GM19239 (cell line): ENCODE results near the gene SPAG16.

Source experiments
- DNase-seq: peaks from one replicate; pipeline ENCODE4 v3.0.0; 2011; ENCODE audit warnings: low spot score; ENCODE audit not compliant: insufficient read length
- FAIRE-seq: peaks from 2 replicates; lab custom pipeline; 2011; peaks lifted over from hg19 to GRCh38; lab: Jason Lieb, UNC

The SPAG16 gene

DNA sequence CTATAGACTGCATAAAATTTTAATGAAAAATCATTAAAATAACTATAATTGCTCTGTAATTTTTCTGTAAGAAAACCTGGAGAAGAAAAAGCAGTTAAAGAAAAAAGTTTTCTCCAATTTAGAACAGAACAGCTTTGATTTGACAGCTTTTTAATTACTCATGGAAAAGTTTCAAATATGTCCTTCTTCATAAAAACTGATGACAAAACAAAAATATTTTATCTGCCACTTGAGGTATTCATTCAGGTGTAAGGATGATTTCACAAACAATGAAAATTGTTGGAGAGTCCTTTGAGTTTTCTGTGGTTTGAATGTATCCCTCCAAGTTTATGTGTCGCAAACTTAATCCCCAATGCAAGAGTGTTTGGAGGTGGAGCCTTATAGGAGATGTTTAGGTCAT is 824.3 kb downstream of the SPAG16 start:
- DNase-seq, result no peak
- FAIRE-seq, result no peak

DNA sequence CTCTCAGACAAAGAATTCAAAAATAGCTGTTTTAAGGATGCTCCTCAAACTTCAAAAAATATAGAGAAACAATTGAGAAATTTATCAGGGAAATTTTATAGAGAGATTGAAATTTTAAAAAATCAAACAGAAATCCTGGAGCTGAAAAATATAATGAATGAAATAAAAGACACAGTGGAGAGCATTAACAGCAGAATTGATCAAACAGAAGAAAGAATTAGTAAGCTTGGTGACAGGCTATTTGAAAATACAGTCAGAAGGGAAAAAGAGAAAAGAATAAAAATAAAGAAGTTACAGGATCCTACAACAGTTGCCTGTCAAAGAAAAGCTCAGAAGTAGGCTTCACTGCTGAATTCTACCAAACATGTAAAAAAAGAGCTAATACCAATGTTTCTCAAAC is 832.8 kb downstream of the SPAG16 start:
- no peak for DNase-seq
- FAIRE-seq, result no peak

DNA sequence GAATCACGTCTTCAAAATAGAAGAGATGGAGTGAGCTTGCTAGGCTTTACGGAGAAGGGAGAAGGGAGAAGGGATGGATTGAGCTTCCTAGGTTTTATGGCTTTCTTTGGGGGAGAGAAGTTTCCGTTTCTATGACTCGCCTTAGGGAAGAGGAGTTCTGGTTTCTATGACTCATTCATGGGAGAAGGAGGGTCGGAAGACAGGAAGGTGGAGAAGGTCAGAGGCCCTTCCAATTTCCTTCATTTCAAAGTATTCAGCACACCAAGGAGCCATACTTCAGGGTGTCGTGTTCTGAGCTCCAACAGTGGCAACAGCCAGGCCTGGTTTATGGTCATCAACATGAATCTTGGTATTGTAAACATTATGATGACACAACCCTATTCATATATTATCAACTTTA is 841.9 kb downstream of the SPAG16 start:
- no peak for DNase-seq
- no peak for FAIRE-seq

DNA sequence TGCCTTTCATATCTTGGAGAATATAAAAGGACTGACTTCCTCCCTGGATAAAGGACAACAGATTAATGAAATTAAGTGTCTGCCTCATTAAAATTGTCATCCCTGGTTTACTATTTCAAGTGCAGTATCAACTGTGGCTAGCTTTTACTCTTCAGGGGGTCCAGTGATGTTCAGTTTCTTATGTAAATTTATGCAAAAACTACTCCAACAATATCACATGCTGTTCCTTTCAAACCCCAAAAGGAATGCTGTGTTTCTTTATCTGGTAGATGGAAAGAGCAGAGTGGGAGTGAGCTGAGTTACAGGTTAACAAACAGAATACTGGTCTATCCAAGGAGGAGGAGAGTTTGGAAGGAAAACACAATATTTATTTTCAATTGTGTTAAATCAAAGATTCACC is 842.9 kb downstream of the SPAG16 start:
- FAIRE-seq (no peak), DNase-seq (no peak)

DNA sequence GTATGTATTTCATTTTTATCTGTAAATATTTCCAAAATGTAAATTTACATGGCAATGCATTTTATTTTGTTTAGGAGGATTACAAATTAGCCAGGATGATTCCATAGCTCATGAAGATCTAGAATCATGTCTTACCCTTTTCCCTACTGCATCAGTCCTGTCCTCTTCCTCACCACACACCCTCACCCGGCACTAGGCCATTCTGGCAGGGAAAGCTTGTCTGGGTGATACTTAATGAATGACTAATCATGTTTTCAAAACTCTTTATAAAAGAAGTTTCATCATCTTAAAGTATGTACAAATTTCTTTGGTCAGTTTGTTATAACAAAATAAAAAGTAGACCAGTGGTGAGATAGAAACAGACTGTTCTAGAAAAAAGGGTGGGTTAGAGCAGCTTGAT is 843.3 kb downstream of the SPAG16 start:
- FAIRE-seq, result no peak

DNA sequence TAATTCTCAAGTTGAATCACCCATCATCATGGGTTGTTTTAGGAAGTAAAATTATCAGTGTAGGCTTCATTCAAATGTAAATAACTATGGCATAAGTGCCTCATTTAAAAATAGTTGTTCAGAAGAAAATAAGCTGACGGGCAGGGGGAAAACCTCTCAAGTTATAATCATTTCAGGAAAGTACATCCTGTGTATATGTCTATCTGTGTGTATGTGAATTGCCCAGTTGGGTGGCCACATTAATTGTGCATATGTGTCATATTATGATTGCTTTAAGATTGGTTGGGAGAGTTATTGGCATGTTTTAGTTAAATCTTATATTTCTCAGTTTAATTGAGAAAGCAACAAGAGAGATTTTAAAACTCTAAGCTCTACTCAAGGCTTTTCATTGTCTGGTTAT is 843.8 kb downstream of the SPAG16 start:
- no peak for DNase-seq
- FAIRE-seq, result no peak

More for the DNA sequence above, 843.3 kb downstream of the SPAG16 start:
- no peak for DNase-seq

DNA sequence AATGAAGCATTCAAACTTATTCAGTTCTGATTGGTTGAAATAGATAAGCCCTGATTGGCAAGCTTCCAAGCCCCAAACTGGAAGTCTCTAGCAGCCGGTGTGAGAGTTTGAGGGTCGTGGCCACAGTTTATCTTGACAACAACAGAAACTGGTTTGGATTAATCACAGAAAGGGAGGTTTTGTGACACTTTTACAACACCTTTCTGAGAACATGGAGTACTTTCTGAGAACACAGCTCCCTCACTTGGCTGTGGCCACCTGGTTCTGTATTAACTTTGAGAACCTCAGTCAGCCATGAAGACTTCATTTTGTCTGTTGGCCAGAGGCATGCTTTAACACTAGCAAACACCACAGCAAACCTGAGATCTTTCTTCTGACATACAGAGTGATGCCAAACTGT is 845.9 kb downstream of the SPAG16 start:
- FAIRE-seq, result no peak
- DNase-seq, result no peak

DNA sequence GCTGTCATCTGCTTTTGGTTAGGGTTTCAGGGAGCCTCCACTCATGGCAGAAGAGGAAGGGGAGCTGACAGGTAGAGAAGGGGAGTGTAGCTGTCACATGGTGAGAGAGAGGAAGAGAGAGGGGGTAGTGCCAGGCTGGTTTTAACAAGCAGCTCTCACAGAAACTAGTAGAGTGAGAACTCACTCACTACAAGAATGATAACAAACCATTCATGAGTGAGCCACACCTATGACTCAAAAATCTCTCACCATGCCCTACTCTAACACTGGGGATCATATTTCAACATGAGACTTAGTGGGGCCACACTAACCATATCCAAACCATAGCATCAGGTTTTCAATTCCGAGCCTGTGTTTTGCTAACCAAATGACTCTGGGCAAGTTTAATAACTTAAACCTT is 851.7 kb downstream of the SPAG16 start:
- no peak for DNase-seq
- FAIRE-seq, result no peak

DNA sequence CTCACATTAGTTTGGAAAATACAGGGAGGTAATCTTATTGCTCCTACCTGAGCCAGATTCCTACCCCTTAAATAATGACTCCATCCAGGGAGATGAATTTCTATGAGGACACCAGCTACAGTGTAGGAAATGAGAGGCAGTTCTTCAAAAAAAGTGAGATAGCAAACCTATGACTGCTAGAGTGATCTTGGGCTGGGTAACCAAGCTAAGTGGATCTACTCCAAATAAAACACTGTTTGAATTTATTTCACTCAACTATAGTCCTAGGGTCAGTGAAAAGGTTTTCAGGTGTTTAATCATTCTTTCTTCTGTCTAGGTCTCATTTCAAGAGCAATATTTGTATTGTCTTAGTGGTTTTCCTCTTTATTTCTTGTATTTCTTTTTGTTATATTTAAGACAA is 854.5 kb downstream of the SPAG16 start:
- no peak for DNase-seq
- FAIRE-seq, result no peak

DNA sequence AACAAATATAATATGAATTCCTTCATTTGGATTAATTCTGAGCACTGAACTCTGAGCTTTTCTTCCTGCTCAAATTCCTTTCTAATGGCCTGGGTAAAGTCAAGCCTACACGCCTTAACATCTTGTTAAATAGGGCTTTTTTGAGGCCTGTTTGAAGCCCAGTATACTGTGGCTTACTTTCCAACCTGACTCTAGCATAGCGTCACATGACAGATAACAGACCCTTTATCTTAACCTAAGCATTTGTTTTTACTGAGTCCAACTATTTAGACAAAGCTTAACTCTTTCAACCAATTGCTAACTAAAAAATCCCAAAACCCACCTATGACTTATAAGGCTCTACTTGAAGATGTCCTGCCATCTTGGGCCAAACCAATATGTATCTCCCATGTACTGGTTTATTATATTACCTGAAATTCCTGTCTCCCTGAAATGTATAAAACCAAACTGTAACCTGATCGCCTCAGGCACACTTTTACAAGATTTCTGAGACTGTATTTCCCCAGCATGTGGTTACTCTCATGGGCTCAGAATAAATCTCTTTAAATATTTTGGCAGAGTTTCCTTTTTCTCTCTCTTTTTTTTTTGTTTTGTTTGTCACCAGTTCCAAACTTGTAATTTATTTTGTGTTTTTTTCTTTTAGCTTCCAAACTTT is 855.5 kb downstream of the SPAG16 start:
- FAIRE-seq (no peak), DNase-seq (no peak)

DNA sequence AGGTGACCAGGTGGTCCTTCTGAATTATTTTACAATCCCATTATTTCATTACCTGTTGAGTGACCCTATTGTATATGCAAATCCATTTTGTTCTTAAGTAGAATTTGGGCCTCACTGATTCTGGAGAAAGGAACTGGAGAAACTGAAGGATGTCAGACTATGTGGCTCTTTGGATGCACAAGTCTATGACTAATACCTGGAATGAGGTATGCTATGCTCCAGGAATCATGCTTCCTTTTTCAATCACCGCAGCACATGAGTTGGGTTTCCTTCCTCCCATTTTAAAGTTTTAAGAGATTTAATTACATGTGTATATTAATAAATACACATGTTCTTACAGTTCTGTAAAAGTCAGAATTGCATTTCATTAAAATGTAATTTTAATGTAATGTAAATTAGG is 872.7 kb downstream of the SPAG16 start:
- FAIRE-seq (no peak), DNase-seq (no peak)

DNA sequence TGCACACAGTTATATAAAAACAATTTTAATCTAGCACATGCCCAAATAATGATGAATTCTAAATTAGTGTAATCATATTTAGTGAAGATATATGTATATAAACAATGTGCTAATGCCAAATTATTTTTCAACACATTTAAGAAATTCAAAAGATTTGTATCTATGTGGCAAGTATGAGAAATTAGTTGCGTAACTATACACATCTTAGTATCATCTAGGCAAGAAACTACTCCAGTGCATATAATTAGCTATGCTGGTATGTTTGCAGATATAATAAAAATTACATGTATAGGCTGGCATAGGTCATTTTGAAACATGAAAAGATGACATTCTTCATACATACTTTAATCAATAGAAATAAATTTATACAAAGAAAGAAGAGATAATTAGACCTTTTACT is 874.6 kb downstream of the SPAG16 start:
- FAIRE-seq (no peak), DNase-seq (no peak)

DNA sequence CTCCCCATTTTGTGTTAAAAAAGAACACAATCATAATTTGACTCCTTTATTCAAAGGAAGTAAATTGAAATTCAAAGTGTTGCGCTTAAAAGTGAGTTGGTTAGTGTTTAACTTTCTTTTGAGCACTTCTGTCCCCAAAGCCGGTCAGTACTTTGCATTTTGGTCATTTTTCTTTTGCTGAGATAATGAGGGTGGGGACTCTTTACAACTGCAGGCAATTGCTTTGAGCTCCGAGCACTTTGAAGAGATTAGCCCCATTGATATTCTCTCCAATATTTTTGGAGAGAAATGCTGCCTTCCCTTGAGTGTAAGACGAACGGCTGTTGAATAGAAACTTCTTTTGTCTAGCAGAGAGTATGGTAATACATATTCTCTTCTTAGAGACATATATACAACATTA is 885.0 kb downstream of the SPAG16 start:
- DNase-seq, result no peak
- FAIRE-seq, result no peak

DNA sequence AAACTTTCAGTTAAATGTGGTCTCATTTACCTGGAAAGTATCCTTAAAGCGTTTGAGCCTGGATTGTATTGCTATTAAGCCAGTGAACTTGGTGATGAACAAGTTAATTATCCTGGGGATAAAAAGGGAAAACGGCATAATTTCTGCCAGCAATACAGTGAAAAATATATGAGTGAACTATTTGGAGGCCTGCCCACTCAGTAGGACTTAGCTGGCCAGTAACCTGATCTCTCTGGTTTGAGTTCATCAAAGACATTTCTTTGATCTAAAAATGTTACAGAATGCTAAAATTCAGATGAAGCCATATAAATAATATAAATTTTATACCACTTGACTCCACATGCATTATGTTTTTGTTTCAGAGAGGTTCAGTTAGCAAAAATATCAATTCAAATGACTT is 885.5 kb downstream of the SPAG16 start:
- DNase-seq (no peak), FAIRE-seq (no peak)

DNA sequence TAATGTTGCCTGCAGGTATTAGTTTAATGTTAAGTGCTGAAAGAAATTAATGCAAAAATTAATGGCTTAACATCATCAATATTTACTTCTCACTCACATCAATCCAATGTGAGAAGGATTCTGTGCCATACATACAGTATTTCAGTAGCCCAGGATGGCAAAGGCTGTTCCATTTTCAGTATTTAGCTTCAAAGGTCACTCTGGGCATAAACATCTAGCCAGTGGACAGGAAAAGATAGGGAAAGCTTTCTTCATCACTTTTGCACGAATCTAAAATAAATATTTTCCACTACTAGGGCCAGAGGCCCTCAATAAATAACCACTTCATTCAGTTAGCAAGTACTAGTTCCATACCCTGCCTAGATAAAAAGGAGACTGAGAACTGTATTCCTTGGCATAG is 890.3 kb downstream of the SPAG16 start:
- no peak for FAIRE-seq
- DNase-seq, result no peak

DNA sequence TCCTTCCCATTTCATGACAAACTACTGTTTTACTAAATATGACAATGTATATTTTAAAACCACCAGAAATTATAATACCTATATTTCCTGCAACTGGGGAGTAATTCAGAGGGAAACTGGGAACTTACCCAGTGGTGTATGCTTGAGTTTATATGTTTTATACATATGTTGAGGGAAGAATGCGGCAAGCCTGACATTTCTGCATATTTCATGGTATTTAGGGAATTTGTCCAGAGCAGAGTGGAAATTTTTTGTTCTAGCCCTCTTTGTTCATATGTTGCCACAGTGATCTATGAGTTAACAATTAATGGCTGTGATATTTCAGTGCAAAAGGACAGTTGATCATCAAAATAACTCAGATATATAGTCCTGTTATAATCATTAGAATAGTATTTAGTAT is 895.8 kb downstream of the SPAG16 start:
- DNase-seq (no peak), FAIRE-seq (no peak)

DNA sequence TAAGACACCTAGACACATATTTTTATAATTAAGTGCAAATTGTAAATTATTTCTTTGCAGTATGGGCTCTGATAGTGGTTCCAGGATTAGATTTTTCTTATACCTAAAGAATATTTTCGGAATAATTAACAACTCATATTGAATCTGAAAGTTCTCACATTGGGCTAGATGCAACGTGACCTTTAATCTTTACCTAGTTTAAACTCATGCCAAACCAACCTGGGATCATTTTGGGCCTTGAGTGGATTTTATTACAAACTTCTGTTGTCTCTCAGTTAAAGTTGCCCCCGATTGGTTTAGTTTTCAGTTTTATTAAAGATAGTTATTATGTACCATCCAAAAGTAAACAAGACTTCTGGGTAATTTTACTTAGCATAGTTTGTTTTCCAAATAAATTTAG is 896.4 kb downstream of the SPAG16 start:
- DNase-seq (no peak), FAIRE-seq (no peak)

DNA sequence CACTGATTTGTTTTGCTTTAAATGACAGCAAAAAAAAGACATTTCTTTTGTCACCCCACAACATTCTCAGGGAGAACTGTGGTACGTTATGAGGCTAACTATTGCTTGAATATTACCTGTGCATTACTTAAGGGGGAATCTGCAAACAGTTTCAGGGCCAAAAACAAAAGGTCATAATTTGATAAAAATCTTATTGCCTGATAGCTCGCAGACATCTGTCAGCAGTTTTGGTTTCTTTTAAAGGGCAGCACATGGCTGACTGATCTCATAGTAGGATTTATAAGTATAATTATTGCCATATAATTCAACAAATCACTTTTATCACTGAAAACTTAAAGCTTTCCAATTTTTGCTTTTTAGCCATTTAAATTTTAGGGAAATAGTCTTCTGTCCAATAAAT is 900.2 kb downstream of the SPAG16 start:
- no peak for DNase-seq
- FAIRE-seq, result no peak

DNA sequence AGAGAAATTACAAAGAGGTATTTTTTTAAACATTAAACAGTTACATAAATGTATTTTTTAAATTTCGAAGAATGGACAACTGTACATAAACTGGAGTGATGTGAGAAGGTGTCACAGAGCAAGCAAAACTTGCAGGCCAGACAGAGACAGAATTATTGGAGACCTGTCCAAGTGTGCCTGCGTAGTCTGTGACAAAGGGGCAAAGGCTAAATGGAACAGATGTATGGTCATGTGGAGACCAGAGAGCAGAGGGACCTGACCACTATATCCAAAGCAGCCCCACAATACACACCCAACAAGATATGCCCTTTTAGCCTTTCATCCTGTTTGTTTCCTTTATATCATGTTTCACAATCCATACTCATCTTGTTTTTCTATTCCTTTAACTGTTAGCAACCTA is 901.3 kb downstream of the SPAG16 start:
- DNase-seq (no peak), FAIRE-seq (no peak)

DNA sequence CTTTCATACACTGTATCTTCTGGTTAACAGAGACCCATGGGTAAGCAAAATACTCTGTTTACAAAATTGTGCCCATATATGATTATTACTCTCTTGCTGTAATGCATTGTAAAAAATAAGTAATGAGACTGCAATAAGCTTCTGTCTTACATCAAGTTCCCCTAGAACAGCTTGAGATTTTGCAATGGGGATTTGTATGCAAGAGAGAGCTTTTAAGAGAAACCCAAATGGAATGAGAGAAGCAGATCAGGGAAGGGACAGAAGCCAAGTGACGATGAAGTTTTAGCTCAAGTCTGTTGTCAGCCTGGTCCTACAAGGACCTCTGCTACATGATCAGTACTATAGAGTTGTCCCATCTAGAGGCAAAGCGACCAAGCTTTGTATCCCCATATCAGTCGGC is 908.4 kb downstream of the SPAG16 start:
- FAIRE-seq, result no peak
- no peak for DNase-seq

DNA sequence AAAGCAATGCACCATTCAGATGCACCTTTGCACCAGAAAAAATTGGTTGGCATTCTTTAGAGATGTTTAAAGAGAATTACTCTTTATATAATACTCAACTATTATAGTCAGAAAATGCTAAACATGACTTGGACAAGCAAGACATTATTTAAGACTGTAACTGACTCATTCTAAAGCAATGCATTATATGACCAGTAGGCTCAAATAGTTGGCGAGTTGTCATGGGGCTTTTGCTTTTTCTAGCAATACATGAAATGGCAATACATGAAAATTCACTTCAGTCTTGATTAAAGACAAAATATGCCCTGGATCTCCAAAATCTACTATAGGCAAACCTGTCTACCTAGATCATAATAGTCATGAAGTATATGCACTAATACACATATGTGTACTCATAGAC is 909.7 kb downstream of the SPAG16 start:
- FAIRE-seq (no peak), DNase-seq (no peak)

DNA sequence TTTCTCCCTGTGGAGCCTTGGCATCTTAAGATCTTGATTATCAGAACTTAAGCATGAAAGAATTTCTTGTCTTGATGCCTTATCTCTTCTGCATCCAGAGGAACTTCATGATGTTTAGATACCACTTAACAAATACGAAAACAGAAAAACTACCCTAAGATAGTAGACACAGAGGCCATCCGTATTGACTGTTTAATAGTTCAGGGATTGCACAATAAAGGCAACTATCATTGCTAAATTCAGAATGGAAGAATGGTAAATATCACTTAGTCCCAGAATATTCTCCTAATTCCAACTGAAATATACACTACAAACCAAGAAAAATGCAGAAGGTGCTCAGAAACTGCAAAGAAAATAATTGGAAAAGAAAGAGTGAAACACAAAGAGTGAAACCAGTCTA is 912.0 kb downstream of the SPAG16 start:
- FAIRE-seq (no peak), DNase-seq (no peak)

DNA sequence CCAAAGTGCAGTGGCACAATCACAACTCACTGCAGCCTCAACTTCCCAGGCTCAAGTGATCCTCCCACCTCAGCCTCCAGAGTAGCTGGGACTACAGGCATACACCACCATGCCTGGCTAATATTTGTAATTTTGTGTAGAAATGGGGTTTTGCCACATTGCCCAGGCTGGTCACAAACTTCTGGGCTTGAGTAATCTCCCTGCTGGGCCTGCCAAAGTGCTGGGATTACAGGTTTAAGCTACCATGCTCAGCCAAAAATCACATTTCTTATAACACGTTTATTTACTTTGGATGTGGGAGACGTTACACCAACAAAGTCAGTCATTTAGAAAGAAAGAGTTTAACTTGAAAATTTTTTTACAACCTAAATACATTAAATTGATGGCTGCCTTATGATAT is 917.6 kb downstream of the SPAG16 start:
- no peak for DNase-seq
- FAIRE-seq, result no peak
